ENCODE data around the gene MTG1. TPM values are rescaled to one million over a fixed set of nuclear protein-coding genes. Genes with fewer than 3 reads are reported as not detected.

Gene MTG1
- total and polyA plus RNA-seq, 2 donors (not counting 1 experiment from before 2014, with no cell fraction given): 23.9 to 25.3 TPM

GRCh38 chr10:133442191-133442966, 48.4 kb downstream of the MTG1 start:
- H3K9ac ChIP-seq (ENCODE audit: insufficient read depth, low read length): no peak overlapping the region
- H3K9me3 ChIP-seq (ENCODE audit: control insufficient read depth, insufficient read depth, low read depth, low read length): no peaks in the 10 kb centered on the region
- H2AFZ ChIP-seq (ENCODE audit: low read length): no peak overlapping the region
- no peak overlapping the region for H3K4me3 ChIP-seq (replicated peaks in 1 of 4; ENCODE audit: control extremely low read depth in 1 of 4, insufficient read depth in 1 of 4, low read depth in 3 of 4, low read length in 4 of 4)
- no peaks in the 10 kb centered on the region for H3K4me1 ChIP-seq (ENCODE audit: control insufficient read depth, extremely low read depth, insufficient read depth, low read length)
- no peak for TF ChIP-seq CTCF (conservative IDR thresholded peaks at IDR 0.05 in 1 of 2, IDR thresholded peaks at IDR 0.05 in 1 of 2; ENCODE audit: low read depth in 1 of 2, low read length in 2 of 2)
- no peak for DNase-seq (ENCODE audit: low read depth in 2 of 2)
- no peak overlapping the region for H3K27ac ChIP-seq (ENCODE audit: insufficient read depth, low read length)
- H3K27me3 ChIP-seq (ENCODE audit: control insufficient read depth, insufficient read depth, low read length): no peaks in the 10 kb centered on the region
- H4K20me1 ChIP-seq (ENCODE audit: control insufficient read depth, extremely low read depth, insufficient read depth, low read length): no peaks in the 10 kb centered on the region
- no peaks in the 10 kb centered on the region for H3K36me3 ChIP-seq (ENCODE audit: control insufficient read depth, insufficient read depth, low read length)
- H3K79me2 ChIP-seq (ENCODE audit: control insufficient read depth, insufficient read depth, low read length): no peaks in the 10 kb centered on the region
- H3K4me2 ChIP-seq (ENCODE audit: extremely low read depth, insufficient read depth, low read length): no peak overlapping the region

GRCh38 chr10:133442967-133443924, 49.3 kb downstream of the MTG1 start:
- Histone ChIP-seq H3K4me1 (ENCODE audit: control insufficient read depth, extremely low read depth, insufficient read depth, low read length) (no peaks in the 10 kb centered on the region), H3K79me2 (ENCODE audit: control insufficient read depth, insufficient read depth, low read length) (no peaks in the 10 kb centered on the region), H3K9me3 (ENCODE audit: control insufficient read depth, insufficient read depth, low read depth, low read length) (no peaks in the 10 kb centered on the region), H3K36me3 (ENCODE audit: control insufficient read depth, insufficient read depth, low read length) (no peaks in the 10 kb centered on the region), H3K27me3 (ENCODE audit: control insufficient read depth, insufficient read depth, low read length) (no peaks in the 10 kb centered on the region), H3K4me2 (ENCODE audit: extremely low read depth, insufficient read depth, low read length) (no peak overlapping the region), H2AFZ (ENCODE audit: low read length) (no peak overlapping the region), H3K9ac (ENCODE audit: insufficient read depth, low read length) (no peak overlapping the region), H4K20me1 (ENCODE audit: control insufficient read depth, extremely low read depth, insufficient read depth, low read length) (no peaks in the 10 kb centered on the region), H3K4me3 (replicated peaks in 1 of 4; ENCODE audit: control extremely low read depth in 1 of 4, insufficient read depth in 1 of 4, low read depth in 3 of 4, low read length in 4 of 4) (no peak overlapping the region), H3K27ac (ENCODE audit: insufficient read depth, low read length) (no peak overlapping the region)
- TF ChIP-seq EZH2 (IDR thresholded peaks at IDR 0.05; ENCODE audit: low read length, missing control alignments): no peak
- DNase-seq (ENCODE audit: low read depth in 2 of 2): no peak

GRCh38 chr10:133444342-133445267, 50.6 kb downstream of the MTG1 start:
- H3K27ac ChIP-seq (ENCODE audit: insufficient read depth, low read length): no peak overlapping the region
- no peak overlapping the region for H3K4me2 ChIP-seq (ENCODE audit: extremely low read depth, insufficient read depth, low read length)
- H2AFZ ChIP-seq (ENCODE audit: low read length): no peak overlapping the region
- H3K9me3 ChIP-seq (ENCODE audit: control insufficient read depth, insufficient read depth, low read depth, low read length): no peaks in the 10 kb centered on the region
- no peak for TF ChIP-seq CTCF (conservative IDR thresholded peaks at IDR 0.05 in 1 of 2, IDR thresholded peaks at IDR 0.05 in 1 of 2; ENCODE audit: low read depth in 1 of 2, low read length in 2 of 2)
- TF ChIP-seq EZH2 (IDR thresholded peaks at IDR 0.05; ENCODE audit: low read length, missing control alignments): no peak
- H4K20me1 ChIP-seq (ENCODE audit: control insufficient read depth, extremely low read depth, insufficient read depth, low read length): no peaks in the 10 kb centered on the region
- H3K4me3 ChIP-seq (replicated peaks in 1 of 4; ENCODE audit: control extremely low read depth in 1 of 4, insufficient read depth in 1 of 4, low read depth in 3 of 4, low read length in 4 of 4): no peak overlapping the region
- no peak for DNase-seq (ENCODE audit: low read depth in 2 of 2)
- H3K9ac ChIP-seq (ENCODE audit: insufficient read depth, low read length): no peak overlapping the region
- H3K36me3 ChIP-seq (ENCODE audit: control insufficient read depth, insufficient read depth, low read length): no peaks in the 10 kb centered on the region
- no peaks in the 10 kb centered on the region for H3K4me1 ChIP-seq (ENCODE audit: control insufficient read depth, extremely low read depth, insufficient read depth, low read length)
- H3K79me2 ChIP-seq (ENCODE audit: control insufficient read depth, insufficient read depth, low read length): no peaks in the 10 kb centered on the region
- H3K27me3 ChIP-seq (ENCODE audit: control insufficient read depth, insufficient read depth, low read length): no peaks in the 10 kb centered on the region

Data from fibroblast of lung (primary cell).